Central memory CD8-positive, alpha-beta T cell (primary cell): ENCODE results near the gene CILP2.

ENCODE experiments used
- ATAC-seq: fragments of 150-1000 bp; cut with Tn5 transposase; replicated peaks from 2 replicates; pipeline ENCODE4 v1.10.0; 2022; ENCODE audit warnings: mild to moderate bottlenecking, moderate FRiP score, moderate number of reproducible peaks; ENCODE audit not compliant: poor library complexity, severe bottlenecking; ENCODE audit errors: extremely low read depth
- DNase-seq, 2 donors: peaks; one replicate each; pipeline ENCODE4 v3.0.0; 2021; ENCODE audit warnings: low spot score in 2 of 2
- H3K27ac Mint-ChIP-seq: one replicate; pipeline ENCODE4 v1.8.0; 2022; ENCODE audit warnings: low read depth, mild to moderate bottlenecking, moderate library complexity, mixed read lengths
- H3K27me3 Mint-ChIP-seq: one replicate; pipeline ENCODE4 v1.8.0; 2022; ENCODE audit warnings: mixed read lengths
- H3K36me3 Mint-ChIP-seq: one replicate; pipeline ENCODE4 v1.8.0; 2022; ENCODE audit warnings: mild to moderate bottlenecking, moderate library complexity, mixed read lengths; ENCODE audit not compliant: insufficient read depth
- H3K4me1 Mint-ChIP-seq: one replicate; pipeline ENCODE4 v1.8.0; 2022; ENCODE audit warnings: mixed read lengths
- H3K4me3 Mint-ChIP-seq: one replicate; pipeline ENCODE4 v1.8.0; 2022; ENCODE audit warnings: mild to moderate bottlenecking, moderate library complexity, mixed read lengths
- H3K9me3 Mint-ChIP-seq: one replicate; pipeline ENCODE4 v1.8.0; 2022; ENCODE audit warnings: mixed read lengths

Gene CILP2

GRCh38 chr19:19527371-19527656, 10.8 kb upstream of the CILP2 start:
- peaks cover 27% of the 10 kb centered on the region for H3K36me3 Mint-ChIP-seq
- DNase-seq (no peak), ATAC-seq (no peak)
- no peaks in the 10 kb centered on the region for H3K27me3 Mint-ChIP-seq
- no peak overlapping the region for H3K4me3 Mint-ChIP-seq
- no peaks in the 10 kb centered on the region for H3K9me3 Mint-ChIP-seq
- peaks cover 5% of the 10 kb centered on the region for H3K4me1 Mint-ChIP-seq
- H3K27ac Mint-ChIP-seq, result no peak overlapping the region

- Mint-ChIP-seq H3K27ac (no peak overlapping the region), H3K27me3 (no peaks in the 10 kb centered on the region), H3K4me1 (peaks cover 6% of the 10 kb centered on the region), H3K36me3 (peaks cover 25% of the 10 kb centered on the region), H3K4me3 (no peak overlapping the region), H3K9me3 (no peaks in the 10 kb centered on the region)
- DNase-seq (no peak), ATAC-seq (no peak)
Measured at GRCh38 chr19:19527674-19528625, 10.1 kb upstream of the CILP2 start.

GRCh38 chr19:19528721-19529490, 9.2 kb upstream of the CILP2 start, which contains the start of gene YJEFN3:
Gene YJEFN3, plus strand, starts transcription at chr19:19528911. Its CDS starts 22 bp downstream, at chr19:19528933.
- H3K9me3 Mint-ChIP-seq, result no peaks in the 10 kb centered on the region
- H3K4me3 Mint-ChIP-seq, result no peak within 1 kb of the TSS
- DNase-seq (no peak), ATAC-seq (no peak)
- peak within 1 kb of the TSS; percentile 75 for H3K27ac Mint-ChIP-seq
- peaks cover 24% of the 10 kb centered on the region for H3K36me3 Mint-ChIP-seq
- H3K4me1 Mint-ChIP-seq, result peaks cover 8% of the 10 kb centered on the region
- H3K27me3 Mint-ChIP-seq, result no peaks in the 10 kb centered on the region

- Mint-ChIP-seq H3K9me3 (no peaks in the 10 kb centered on the region), H3K27ac (peak overlapping the region; percentile 75), H3K4me1 (peaks cover 11% of the 10 kb centered on the region), H3K36me3 (peaks cover 26% of the 10 kb centered on the region), H3K4me3 (no peak overlapping the region), H3K27me3 (no peaks in the 10 kb centered on the region)
- no peak for ATAC-seq
- no peak for DNase-seq
Measured at GRCh38 chr19:19529783-19530422, 8.2 kb upstream of the CILP2 start.

GRCh38 chr19:19530423-19530804, 7.7 kb upstream of the CILP2 start:
- Mint-ChIP-seq H3K4me1 (peaks cover 11% of the 10 kb centered on the region), H3K9me3 (no peaks in the 10 kb centered on the region), H3K4me3 (no peak overlapping the region), H3K36me3 (peaks cover 26% of the 10 kb centered on the region), H3K27me3 (no peaks in the 10 kb centered on the region), H3K27ac (no peak overlapping the region)
- ATAC-seq (no peak), DNase-seq (no peak)

GRCh38 chr19:19530889-19531288, 7.2 kb upstream of the CILP2 start:
- H3K27ac Mint-ChIP-seq, result no peak overlapping the region
- no peaks in the 10 kb centered on the region for H3K9me3 Mint-ChIP-seq
- peaks cover 11% of the 10 kb centered on the region for H3K4me1 Mint-ChIP-seq
- peak overlapping the region; percentile 3 for H3K4me3 Mint-ChIP-seq
- no peak for DNase-seq
- peaks cover 26% of the 10 kb centered on the region for H3K36me3 Mint-ChIP-seq
- no peak for ATAC-seq
- H3K27me3 Mint-ChIP-seq, result no peaks in the 10 kb centered on the region

GRCh38 chr19:19531951-19532805, 5.9 kb upstream of the CILP2 start:
- peak; percentile 82 for ATAC-seq
- no peaks in the 10 kb centered on the region for H3K9me3 Mint-ChIP-seq
- H3K27ac Mint-ChIP-seq, result peak overlapping the region; percentile 85
- peak; percentile 75 to 91 for DNase-seq
- peaks cover 19% of the 10 kb centered on the region for H3K36me3 Mint-ChIP-seq
- H3K4me1 Mint-ChIP-seq, result peaks cover 16% of the 10 kb centered on the region
- H3K4me3 Mint-ChIP-seq, result no peak overlapping the region
- H3K27me3 Mint-ChIP-seq, result no peaks in the 10 kb centered on the region

GRCh38 chr19:19532806-19533701, 5.0 kb upstream of the CILP2 start:
- ATAC-seq (no peak), DNase-seq (no peak)
- Mint-ChIP-seq H3K36me3 (peaks cover 21% of the 10 kb centered on the region), H3K4me1 (peaks cover 16% of the 10 kb centered on the region), H3K27me3 (no peaks in the 10 kb centered on the region), H3K27ac (no peak overlapping the region), H3K9me3 (no peaks in the 10 kb centered on the region), H3K4me3 (no peak overlapping the region)

- no peak for DNase-seq
- Mint-ChIP-seq H3K27ac (peak overlapping the region; percentile 23), H3K36me3 (peaks cover 19% of the 10 kb centered on the region), H3K4me1 (peaks cover 22% of the 10 kb centered on the region), H3K4me3 (no peak overlapping the region), H3K9me3 (no peaks in the 10 kb centered on the region), H3K27me3 (peaks cover 6% of the 10 kb centered on the region)
- ATAC-seq, result no peak
Measured at GRCh38 chr19:19533841-19534240, 4.2 kb upstream of the CILP2 start.

GRCh38 chr19:19534556-19535265, 3.4 kb upstream of the CILP2 start:
- peaks cover 11% of the 10 kb centered on the region for H3K27me3 Mint-ChIP-seq
- DNase-seq (no peak), ATAC-seq (no peak)
- no peaks in the 10 kb centered on the region for H3K9me3 Mint-ChIP-seq
- peaks cover 24% of the 10 kb centered on the region for H3K4me1 Mint-ChIP-seq
- no peak overlapping the region for H3K4me3 Mint-ChIP-seq
- H3K27ac Mint-ChIP-seq, result peak overlapping the region; percentile 23
- H3K36me3 Mint-ChIP-seq, result peaks cover 13% of the 10 kb centered on the region
